GM10847 (cell line): ENCODE data around the gene GAN.

Experiments
- POLR2A ChIP-seq: IDR thresholded peaks from 2 replicates; pipeline ENCODE4 v1.6.1; 2011; ENCODE audit not compliant: insufficient read length; ENCODE audit errors: extremely low read depth

Gene GAN

DNA sequence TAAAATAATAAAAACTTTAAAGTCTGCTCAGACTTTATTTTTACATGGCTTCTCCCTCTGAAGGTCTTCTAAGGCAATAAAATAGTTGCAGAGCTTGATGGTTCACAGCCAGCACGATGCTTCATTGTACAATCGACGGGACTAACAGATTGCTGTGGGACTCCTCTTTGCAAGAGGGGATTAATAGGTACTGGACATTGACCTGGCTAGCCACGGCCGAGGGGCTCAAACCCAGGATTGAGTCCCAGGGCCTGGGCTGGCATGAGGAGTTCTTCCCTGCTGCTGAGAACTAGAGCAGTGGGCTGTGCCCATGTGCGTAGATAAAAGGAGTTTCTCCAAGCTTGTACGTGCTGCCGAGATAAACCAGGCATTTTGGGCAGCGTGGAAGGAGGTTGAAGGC lies 23.6 kb upstream of the GAN start:
- no peak for TF ChIP-seq POLR2A

DNA sequence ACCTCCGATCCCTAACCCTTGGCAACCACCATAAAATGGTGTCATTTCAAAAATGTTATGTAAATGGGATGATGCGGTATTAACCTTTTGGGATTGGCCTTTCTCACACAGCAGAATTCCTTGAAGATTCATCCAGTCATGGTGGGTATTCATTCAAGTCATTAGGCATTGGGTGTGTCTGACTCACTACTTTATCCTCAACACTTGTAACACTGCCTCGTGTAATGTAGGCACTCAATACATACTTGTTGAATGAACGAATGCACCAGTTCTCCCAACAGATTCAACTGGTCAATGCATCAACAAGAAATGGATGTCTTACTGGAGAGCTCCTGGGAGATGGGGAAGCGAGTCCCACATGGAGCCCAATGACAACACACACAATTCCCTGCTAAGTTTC lies 21.8 kb upstream of the GAN start:
- no peak for TF ChIP-seq POLR2A

DNA sequence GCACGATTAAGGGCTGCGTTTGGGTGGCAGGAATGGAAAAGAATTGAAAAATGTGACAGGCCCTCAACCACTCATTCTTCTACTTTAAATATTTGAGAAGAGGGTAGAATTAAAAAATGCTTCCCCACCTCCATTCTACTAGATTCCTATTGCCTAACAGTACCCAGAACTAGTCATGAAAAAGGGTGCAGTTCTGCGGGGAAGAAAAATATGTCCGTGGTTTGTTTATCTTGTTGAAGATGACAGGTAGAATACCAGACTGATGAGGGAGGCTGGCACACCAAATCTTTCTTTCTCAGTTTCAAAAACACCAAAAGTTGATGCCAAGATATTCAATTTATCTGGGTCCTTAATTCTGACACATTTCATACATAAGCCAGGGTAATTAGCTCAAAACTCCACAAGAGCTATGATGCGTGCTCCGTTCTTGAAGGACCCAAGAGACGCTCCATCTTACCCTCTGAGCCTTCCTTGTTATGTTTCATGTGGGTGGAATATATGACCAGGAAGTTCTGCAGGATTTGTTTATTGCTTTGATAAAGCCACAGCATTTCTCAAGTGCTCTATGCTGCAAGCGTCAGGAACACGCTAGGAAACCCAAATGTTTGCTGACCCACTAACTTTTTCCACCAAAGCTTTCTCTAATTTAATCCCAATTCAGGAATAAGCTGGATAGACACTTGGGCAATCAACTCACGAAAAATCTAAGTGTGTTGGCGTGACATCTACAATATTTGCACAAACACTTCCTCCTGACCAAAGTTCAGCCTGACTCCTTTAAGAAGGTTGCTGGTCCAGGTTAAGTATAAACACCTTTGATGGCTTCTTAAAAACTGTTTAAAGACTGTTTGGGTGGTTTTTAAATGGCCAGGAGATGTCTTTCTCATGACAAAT lies 20.6 kb upstream of the GAN start:
- TF ChIP-seq POLR2A = no peak

DNA sequence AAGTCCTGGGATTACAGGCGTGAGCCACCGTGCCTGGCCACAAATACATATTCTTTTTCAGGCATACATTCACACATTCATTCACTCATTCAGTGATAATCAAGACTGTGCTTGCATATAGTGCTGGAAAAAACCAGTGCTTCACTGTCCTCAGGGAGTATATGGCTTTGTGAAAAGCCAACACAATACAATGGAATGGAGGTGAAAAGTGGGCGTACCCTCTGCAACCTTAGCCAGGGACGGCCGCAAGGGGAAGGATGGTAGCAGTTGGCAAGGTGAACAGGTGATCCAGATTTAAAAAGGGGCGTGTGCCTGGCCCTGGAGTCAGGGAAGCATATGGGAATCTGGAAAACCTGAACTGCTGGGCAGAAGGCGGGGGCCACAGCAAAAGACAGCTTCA lies 18.1 kb upstream of the GAN start:
- TF ChIP-seq POLR2A = no peak

DNA sequence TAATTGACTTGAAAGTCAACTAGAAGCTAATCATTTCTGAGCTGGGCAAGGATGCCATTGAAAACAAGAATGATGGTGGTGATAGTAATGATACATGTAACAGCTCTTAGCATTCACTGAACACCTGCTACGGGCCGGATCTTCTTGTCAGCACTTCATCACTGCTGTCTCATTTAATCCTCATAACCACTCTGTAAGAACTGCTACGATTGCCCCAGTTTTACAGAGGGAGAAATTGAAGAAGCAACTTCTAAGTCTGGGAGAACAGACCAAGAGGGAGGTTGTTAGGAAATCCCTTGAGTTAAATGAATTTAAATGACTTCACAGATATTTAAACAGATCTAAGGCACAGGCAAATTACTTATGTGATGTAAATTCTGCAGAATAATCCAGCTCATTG lies 7.0 kb upstream of the GAN start:
- TF ChIP-seq POLR2A = no peak

DNA sequence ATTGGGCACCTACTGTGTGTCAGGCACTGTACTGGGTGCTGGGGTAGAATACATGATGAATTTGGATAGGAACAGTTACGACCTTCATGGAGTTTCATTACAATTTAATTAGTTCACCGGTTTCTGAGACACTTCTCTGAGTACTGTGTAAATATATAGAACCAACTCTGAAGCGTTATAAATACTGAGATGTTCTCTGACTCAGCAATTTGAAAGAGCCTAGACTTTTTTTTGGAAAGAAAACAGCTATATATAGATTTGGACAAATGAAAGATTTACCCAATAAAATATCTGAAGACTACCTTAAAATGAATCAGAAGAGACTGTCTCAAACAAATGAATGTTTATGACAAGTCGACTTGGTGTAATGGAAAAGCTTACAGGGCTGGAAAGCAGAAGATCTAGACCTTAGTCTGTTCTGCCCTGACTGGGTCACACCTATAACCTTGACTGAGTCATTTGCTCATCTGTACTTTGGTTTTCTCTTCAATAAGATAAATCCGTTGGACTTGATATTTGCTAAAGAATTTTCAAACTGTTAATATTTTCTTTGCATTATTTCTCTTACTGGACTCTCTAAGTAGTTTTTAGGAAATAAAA lies 4.6 kb upstream of the GAN start:
- TF ChIP-seq POLR2A = no peak

DNA sequence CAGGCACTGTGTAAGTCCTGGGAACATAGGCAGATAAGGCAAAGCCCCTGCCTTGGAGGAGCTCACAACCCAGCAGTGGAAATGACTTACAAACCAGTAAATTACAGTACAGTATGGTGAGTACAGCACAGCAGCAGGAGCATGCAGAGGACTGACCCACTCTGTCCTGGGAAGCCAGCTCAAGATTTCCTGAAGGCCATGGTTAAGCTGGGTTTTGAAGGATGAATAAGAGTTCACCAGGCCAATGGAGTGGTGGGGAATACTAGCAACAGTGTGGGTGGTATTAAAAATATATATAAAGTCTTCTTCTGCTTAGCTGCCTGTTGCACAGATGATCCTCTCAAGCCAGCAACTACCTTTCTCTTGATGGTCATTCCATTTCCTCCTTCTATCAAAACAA lies 3.0 kb upstream of the GAN start:
- no peak for TF ChIP-seq POLR2A

DNA sequence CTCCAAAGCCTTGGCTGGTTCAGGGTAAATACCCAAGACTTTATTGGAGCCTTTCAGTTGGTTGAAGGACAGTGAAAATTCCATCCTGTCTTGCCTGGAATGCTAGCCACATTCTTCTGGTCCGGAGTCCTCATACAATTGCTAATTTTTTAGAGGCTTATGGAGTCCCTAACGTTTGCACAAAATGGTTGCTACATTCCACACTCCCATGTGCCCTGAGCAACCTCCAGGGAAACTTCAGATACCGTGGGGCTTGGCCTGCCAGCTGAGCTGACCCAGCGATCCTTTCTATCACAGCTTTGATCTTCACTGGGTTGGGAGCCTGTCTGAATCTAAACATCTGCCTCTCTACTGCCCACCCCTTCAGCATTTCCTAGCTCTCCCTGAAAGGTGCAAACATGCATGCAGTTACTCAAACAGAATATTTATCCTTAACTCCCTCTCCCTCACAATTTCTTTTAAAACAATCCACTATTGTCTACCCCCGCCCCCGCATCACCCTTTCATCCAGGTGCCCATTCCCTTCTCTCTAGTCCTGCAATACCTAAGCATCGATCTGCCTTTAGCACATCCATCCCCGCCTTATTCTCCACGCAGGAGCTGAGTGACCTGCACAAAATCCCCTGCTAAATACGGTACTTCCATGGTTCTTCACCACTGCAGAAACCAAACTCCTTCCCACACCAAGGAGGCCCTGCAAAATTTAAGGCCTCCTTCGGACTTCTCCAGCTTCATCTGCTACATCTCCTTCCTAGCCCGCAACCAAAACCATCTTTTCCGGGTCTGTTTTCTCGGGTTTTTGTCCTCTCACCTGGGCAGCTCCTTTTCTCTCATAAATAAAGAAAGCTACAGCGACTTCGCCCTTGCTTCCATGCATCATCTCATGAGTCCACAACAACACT lies 810 bp upstream of the GAN start:
- TF ChIP-seq POLR2A = no peak

DNA sequence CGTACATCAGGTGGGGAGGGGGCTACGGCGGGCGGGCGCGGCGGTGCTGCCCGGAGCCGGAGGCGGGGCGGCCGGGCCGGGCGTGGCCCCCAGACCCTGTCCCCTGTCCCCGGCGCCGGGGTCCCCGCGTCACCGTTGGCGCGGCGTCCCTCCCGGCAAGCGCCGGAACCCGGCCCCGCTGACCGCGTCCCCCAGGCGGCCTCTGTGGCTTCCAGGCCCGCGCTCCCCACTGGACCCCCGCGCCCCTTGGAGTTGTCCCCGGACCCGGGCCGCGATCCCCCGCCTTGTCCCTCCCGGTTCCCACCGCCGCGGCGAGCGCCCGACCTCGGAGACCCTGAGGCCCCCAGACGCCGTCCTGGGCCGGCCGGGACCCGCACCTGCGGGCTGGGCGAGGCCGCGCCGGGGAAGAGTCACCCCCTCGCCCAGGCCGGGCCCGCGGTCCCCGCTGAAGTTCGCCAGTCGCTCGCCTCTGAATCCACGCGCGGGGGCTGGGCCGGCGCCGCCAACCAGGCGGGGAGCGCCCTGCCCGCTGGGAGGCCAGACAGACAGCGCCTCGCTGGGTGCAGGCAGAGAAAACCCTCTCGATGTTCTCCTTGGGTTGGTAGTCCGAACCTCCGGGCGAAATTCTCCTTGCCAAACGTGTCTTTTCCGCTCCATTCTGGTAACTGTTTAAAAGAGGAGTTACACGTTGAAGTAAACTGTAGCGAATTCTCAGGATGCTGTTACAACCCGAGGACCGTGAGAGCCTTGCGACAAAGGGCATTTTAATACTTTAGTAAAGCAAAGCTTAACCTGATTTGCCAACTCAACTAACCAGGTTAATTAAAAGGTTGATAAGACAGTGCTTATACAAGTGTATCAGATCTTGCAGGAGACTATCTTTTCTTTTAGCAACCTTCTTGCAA lies 761 bp downstream of the GAN start:
- no peak for TF ChIP-seq POLR2A

DNA sequence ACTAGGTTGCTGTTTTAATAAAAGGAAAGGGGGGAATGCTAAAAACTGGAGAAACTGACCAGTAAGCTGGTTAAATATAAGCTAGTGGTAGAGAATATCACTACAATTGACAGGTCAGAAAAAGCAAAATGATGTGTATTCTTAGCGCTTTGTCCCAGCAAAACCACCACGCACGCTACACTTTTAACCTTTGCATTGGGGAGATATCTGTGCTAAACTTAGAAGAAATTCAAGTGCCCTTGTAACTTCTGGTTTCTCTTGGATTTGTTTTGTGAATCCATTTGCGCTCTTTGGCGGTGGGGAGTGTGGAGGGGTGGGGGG lies 1.4 kb downstream of the GAN start:
- TF ChIP-seq POLR2A = no peak

DNA sequence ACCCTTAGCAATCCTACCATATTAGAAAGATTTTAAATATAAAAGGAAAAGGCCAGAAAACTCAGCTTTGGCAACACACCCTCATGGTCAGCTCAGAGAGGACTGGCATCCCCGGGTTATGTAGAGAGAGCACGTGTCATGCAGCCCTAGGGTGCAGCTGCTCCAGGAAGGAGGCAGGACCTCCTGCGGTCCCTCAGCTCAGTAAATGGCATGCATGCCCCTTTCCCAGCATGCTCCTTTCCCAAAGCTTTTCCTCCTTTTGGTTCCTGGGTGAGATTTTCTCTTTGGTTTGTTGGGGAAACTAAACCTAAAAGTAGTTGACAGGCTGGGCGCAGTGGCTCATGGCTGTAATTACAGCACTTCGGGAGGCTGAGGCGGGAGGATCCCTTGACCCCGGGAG lies 3.9 kb downstream of the GAN start:
- TF ChIP-seq POLR2A = no peak

DNA sequence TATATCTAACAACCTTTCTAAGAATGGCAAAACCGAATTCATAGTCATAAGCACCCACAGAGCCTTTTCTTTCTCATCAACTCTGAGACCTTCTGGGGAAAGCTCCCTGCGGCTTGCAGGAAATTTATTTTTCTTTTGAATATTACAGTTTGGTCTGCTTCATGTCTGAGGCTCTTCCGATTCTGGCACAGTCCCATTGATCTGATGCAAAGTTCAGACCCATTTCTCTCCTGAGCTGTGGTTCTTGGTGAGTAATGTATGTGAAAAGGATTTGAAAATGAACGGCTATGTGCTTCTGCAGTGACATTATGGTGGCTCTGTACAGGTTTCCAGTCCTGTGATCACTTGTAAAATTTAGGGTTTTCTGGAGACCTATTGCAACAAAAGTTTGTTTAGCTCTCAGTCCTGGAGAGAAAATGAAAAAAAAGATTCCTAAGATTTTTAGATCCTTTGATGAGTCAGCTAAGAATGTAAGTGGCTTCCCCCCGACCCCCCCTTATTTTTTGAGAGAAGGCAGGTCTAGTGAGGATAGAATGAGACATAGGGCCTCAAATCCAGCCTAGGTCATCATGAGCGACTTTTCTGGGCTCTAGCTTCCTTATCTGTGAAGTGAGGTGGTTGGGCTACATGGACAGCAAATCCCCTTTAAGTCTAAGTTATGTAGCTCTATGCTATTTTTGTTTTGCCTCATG lies 4.6 kb downstream of the GAN start:
- TF ChIP-seq POLR2A = no peak

DNA sequence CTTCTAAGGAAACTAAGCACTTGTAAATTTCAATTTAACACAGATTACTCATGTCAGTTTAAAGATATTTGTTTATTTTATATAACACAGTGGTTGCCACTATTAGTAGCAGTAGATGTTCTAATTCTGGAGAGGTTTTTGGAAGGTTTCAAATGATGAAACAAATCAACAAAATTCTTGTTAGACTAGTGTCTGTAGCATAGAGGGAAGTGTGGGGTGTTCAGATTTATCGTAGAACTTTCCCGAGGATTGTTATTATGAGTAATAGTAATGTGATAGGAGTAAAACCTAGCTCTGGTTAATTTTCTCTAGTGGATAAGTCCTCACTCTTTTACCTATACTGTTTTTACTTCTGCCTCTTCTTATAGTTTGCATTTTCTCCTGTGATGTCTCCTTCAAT lies 6.3 kb downstream of the GAN start:
- TF ChIP-seq POLR2A = no peak

DNA sequence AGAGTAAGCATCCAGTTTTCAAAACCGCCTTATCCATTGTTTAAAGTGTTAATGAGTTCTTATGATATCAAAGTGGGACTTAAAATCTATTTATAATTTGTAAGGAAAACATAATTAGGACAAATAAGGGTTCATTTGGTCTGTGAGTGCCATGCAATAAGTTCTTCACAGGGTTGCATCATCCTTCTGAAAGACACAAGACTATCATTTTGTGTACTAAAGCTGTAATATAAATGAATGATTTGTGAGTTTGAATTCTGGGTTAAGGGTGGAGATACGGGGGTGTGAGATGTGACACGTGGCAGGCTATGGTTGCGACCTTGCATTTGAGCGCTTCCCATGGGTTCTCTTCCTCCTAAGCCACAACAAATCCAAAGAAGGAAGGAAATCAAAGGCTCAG lies 6.8 kb downstream of the GAN start:
- TF ChIP-seq POLR2A = no peak
